ENCODE results near the gene CHCHD10. TPM values are rescaled to one million over a fixed set of nuclear protein-coding genes. Genes with fewer than 3 reads are reported as not detected.

CHCHD10 gene
- total and polyA plus RNA-seq, 4 donors, result 13.4 to 784 (median 139) TPM

DNA sequence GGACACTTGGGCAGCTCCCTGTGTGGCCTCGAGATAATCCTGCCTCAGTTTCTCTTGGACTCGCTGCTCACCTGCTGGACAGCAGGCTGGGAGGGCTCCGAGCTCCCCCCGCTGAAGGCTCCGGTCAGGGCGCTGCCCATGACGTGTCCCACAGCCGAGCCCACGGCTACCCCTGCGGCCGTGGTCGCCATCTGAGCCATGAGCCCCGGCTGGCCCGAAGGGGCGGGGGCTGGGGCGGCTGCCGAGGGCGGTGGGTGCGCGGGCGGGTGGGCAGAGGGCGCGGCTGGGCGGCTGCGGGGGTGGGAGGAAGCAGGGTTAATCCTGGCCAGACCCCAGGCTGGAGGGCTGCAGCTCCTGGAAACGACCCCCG, 484 bp downstream of the CHCHD10 start:
- peak overlapping the region; percentile 93 to 94 for H3K27ac ChIP-seq (ENCODE audit: low read depth in 1 of 2, low read length in 2 of 2)
- no peak for DNase-seq (ENCODE audit: low spot score)
- H3K27me3 ChIP-seq (ENCODE audit: control insufficient read depth in 4 of 4, insufficient read depth in 4 of 4, low read length in 3 of 4), result no peaks in the 10 kb centered on the region
- peaks cover 19 to 48% (median 35%) of the 10 kb centered on the region in 4 donors for H3K4me1 ChIP-seq (ENCODE audit: control insufficient read depth in 4 of 4, insufficient read depth in 4 of 4, low read length in 3 of 4)
- no peak for TF ChIP-seq YY1 (IDR thresholded peaks at IDR 0.05)
- TF ChIP-seq FOXA2 (IDR thresholded peaks at IDR 0.05), result no peak
- no peak for TF ChIP-seq HNF4A (conservative IDR thresholded peaks at IDR 0.05)
- TF ChIP-seq, protein P1, sequence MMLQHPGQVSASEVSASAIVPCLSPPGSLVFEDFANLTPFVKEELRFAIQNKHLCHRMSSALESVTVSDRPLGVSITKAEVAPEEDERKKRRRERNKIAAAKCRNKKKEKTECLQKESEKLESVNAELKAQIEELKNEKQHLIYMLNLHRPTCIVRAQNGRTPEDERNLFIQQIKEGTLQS (IDR thresholded peaks at IDR 0.05), result no peak
- TF ChIP-seq GABPA (IDR thresholded peaks at IDR 0.05 in 1 of 2, conservative IDR thresholded peaks at IDR 0.05 in 1 of 2), result no peak
- TF ChIP-seq TAF1 (conservative IDR thresholded peaks at IDR 0.05), result no peak
- TF ChIP-seq NR2F2 (IDR thresholded peaks at IDR 0.05), result no peak
- TF ChIP-seq, protein P2, sequence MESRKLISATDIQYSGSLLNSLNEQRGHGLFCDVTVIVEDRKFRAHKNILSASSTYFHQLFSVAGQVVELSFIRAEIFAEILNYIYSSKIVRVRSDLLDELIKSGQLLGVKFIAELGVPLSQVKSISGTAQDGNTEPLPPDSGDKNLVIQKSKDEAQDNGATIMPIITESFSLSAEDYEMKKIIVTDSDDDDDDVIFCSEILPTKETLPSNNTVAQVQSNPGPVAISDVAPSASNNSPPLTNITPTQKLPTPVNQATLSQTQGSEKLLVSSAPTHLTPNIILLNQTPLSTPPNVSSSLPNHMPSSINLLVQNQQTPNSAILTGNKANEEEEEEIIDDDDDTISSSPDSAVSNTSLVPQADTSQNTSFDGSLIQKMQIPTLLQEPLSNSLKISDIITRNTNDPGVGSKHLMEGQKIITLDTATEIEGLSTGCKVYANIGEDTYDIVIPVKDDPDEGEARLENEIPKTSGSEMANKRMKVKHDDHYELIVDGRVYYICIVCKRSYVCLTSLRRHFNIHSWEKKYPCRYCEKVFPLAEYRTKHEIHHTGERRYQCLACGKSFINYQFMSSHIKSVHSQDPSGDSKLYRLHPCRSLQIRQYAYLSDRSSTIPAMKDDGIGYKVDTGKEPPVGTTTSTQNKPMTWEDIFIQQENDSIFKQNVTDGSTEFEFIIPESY (IDR thresholded peaks at IDR 0.05), result no peak
- no peak for TF ChIP-seq SP1 (IDR thresholded peaks at IDR 0.05)
- TF ChIP-seq, protein P3, sequence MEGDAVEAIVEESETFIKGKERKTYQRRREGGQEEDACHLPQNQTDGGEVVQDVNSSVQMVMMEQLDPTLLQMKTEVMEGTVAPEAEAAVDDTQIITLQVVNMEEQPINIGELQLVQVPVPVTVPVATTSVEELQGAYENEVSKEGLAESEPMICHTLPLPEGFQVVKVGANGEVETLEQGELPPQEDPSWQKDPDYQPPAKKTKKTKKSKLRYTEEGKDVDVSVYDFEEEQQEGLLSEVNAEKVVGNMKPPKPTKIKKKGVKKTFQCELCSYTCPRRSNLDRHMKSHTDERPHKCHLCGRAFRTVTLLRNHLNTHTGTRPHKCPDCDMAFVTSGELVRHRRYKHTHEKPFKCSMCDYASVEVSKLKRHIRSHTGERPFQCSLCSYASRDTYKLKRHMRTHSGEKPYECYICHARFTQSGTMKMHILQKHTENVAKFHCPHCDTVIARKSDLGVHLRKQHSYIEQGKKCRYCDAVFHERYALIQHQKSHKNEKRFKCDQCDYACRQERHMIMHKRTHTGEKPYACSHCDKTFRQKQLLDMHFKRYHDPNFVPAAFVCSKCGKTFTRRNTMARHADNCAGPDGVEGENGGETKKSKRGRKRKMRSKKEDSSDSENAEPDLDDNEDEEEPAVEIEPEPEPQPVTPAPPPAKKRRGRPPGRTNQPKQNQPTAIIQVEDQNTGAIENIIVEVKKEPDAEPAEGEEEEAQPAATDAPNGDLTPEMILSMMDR (IDR thresholded peaks at IDR 0.05; ENCODE audit: low read depth, low read length, missing input control), result no peak
- TF ChIP-seq HNF4G (IDR thresholded peaks at IDR 0.05), result no peak
- TF ChIP-seq RXRA (IDR thresholded peaks at IDR 0.05), result no peak
- no peak for TF ChIP-seq RAD21 (IDR thresholded peaks at IDR 0.05)
- no peak for TF ChIP-seq FOXA1 (IDR thresholded peaks at IDR 0.05)
- TF ChIP-seq, protein P4, sequence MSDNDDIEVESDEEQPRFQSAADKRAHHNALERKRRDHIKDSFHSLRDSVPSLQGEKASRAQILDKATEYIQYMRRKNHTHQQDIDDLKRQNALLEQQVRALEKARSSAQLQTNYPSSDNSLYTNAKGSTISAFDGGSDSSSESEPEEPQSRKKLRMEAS (IDR thresholded peaks at IDR 0.05), result no peak
- no peak for TF ChIP-seq EGR1 (IDR thresholded peaks at IDR 0.05; ENCODE audit: low read depth in 2 of 2)
- TF ChIP-seq, protein P5, sequence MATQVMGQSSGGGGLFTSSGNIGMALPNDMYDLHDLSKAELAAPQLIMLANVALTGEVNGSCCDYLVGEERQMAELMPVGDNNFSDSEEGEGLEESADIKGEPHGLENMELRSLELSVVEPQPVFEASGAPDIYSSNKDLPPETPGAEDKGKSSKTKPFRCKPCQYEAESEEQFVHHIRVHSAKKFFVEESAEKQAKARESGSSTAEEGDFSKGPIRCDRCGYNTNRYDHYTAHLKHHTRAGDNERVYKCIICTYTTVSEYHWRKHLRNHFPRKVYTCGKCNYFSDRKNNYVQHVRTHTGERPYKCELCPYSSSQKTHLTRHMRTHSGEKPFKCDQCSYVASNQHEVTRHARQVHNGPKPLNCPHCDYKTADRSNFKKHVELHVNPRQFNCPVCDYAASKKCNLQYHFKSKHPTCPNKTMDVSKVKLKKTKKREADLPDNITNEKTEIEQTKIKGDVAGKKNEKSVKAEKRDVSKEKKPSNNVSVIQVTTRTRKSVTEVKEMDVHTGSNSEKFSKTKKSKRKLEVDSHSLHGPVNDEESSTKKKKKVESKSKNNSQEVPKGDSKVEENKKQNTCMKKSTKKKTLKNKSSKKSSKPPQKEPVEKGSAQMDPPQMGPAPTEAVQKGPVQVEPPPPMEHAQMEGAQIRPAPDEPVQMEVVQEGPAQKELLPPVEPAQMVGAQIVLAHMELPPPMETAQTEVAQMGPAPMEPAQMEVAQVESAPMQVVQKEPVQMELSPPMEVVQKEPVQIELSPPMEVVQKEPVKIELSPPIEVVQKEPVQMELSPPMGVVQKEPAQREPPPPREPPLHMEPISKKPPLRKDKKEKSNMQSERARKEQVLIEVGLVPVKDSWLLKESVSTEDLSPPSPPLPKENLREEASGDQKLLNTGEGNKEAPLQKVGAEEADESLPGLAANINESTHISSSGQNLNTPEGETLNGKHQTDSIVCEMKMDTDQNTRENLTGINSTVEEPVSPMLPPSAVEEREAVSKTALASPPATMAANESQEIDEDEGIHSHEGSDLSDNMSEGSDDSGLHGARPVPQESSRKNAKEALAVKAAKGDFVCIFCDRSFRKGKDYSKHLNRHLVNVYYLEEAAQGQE (IDR thresholded peaks at IDR 0.05), result no peak
- H3K9me3 ChIP-seq (ENCODE audit: control insufficient read depth in 4 of 4, low read length in 3 of 4), result no peaks in the 10 kb centered on the region
- H3K9ac ChIP-seq (ENCODE audit: low read depth in 1 of 2, low read length in 2 of 2), result peak overlapping the region; percentile 93 to 94
- peak overlapping the region; percentile 67 to 96 (median 80) for H3K4me3 ChIP-seq (ENCODE audit: low read depth in 1 of 3, low read length in 3 of 3)
- 2% methylated on average over 27 of the region's 27 CpGs for WGBS
- H3K36me3 ChIP-seq (ENCODE audit: control insufficient read depth in 4 of 4, insufficient read depth in 3 of 4, low read depth in 1 of 4, low read length in 3 of 4), result peaks cover 0 to 6% (median 4%) of the 10 kb centered on the region in 4 donors
